Fibroblast of pulmonary artery (primary cell): ENCODE data around the gene NFE2L2.

Experiments used
- DNase-seq: peaks from one replicate; pipeline ENCODE4 v3.0.0-alpha.2; 2010; ENCODE audit warnings: low read depth
- H3K4me3 ChIP-seq: replicated peaks from 2 replicates; pipeline ENCODE4 v1.5.1; 2011; ENCODE audit warnings: low read depth, mild to moderate bottlenecking, control low read depth, low read length, moderate library complexity
- CTCF ChIP-seq: IDR thresholded peaks from 2 replicates; pipeline ENCODE4 v1.5.1; 2011; ENCODE audit warnings: mild to moderate bottlenecking, control low read depth, low read length, inconsistent platforms; ENCODE audit errors: missing control alignments

The NFE2L2 gene

GRCh38 chr2:177243476-177243875 lies 21.1 kb downstream of the NFE2L2 start:
- no peak for DNase-seq
- H3K4me3 ChIP-seq: no peak overlapping the region
- no peak for TF ChIP-seq CTCF

DNA sequence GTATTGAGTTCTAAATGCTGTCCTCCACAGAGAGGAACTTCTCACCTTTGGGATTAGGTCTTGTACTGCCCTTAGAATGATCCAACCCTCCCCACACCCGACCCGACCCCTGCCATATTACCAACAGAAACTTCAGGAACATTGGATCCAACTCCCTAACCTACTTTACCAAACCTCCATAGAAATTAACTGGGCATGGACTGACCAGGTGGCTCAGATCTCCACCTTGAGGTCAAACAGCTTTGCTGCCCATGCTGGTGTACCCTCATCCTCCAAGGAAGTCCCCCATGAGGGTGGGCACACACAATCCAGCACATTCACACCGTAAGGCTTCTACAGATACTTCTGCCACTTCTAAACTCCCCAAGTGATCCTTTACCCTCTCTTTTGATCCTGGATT lies 21.5 kb downstream of the NFE2L2 start:
- H3K4me3 ChIP-seq: peak overlapping the region; percentile 26
- no peak for TF ChIP-seq CTCF
- DNase-seq: no peak

DNA sequence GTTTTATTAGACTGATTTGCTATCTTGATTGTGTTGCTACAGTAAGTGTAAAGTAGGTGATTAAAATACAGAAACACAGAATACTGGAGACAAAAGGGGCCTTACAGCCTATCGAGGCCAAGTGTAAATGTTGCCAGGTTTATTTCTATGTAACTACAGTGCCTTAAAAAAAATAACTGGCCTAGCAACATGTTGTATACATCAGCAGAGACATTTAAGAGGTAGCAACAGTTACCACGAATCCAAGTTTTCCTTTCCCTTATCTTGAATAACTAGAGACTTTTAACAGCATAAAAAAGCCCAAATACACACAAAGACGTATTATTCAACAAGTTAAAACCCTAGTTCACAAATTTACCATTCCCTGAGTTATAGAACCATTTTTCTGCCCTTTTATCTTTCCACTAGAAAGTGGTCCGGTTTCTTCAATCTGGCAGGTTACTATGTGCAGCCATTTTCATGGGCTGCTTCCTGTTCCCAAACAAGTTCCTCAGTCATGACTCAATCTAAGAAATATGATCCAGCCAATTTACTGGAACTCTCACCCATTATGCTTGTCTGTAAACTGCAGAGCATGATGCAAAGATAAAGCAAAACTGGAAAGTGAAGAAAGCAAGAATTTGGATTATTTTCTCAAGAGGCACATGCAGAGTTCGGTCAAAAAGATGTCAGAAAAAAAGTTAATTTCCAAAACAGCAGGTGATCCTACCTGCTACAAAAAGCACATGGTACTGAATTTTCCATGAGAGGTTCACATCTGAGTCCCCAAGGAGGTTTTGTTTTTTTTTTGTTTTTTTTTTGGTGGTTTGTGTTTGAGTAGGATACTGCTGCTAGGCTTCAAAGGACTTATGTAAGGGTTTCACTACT lies 22.2 kb downstream of the NFE2L2 start:
- peak overlapping the region; percentile 36 for H3K4me3 ChIP-seq
- peak; percentile 94 for DNase-seq
- TF ChIP-seq CTCF: no peak

DNA sequence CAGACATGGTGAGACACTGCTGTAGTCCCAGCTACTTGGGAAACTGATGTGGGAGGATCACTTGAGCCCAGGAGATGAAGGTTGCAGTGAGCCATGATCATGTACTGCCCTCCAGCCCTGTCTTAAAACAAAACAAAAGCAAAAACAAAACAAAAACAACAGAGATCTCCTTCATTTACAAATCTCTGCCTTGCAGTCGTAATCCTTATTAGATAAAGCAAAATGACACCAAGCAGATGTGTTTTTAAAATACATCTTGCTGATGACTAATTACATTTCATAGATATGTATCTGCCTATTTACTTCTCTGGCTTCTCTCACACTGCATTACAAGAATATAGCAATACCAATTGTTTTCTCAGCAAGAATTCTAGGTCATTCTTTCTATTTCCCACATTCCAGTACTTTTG lies 22.8 kb downstream of the NFE2L2 start:
- no peak for TF ChIP-seq CTCF
- DNase-seq: no peak
- peak overlapping the region; percentile 36 for H3K4me3 ChIP-seq

DNA sequence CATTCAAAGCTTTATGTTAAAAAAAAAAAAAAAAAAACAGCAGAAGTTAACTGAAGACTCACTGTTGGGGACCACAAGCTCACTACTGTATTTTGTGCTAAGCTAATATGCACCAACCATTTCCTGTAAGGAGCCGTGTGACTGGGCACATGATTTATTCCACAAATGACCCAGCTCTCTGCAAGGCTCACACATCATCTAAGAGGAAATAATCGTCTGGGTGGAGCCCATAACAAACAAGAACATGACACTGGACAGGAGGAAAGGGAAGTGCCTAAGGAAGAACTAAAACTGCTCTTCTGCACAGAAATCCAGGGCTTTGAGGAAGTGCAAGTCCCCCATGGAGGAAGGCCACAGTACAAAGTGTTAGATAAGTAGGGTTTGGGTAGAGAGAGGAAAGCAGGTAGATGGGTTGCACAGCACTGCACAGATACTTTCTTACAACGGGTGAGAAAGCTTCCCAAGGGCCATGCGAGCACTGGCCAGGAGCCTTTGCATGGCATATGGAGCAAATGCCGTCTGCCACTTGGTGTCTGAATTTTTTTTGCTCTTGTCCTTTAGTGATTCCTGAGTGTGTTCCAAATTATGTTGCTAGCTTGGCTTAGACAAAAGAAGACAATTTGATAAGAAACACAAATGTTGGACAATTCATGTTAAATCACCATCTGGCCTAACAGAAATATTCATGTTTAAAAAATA lies 24.4 kb downstream of the NFE2L2 start:
- H3K4me3 ChIP-seq: no peak overlapping the region
- DNase-seq: peak; percentile 58
- TF ChIP-seq CTCF: no peak

GRCh38 chr2:177239053-177239452 lies 25.5 kb downstream of the NFE2L2 start:
- DNase-seq: no peak
- H3K4me3 ChIP-seq: no peak overlapping the region
- TF ChIP-seq CTCF: no peak
